HT1080 (cell line): ENCODE data around the gene TOX2. TPM values are rescaled to one million over a fixed set of nuclear protein-coding genes. Genes with fewer than 3 reads are reported as not detected.

Experiments
- DNase-seq: peaks from one replicate; pipeline ENCODE4 v3.0.0-alpha.2; 2015; ENCODE audit warnings: low read depth
- total RNA-seq: library from RNA; depleted of rRNA; stranded (reverse); fragments of >200 nt; shearing (Covaris generic); gene quantifications from 2 replicates; pipeline ENCODE4 v1.2.3, GENCODE V29; 2014

The TOX2 gene
- total RNA-seq, 1 experiment from 2014 or later = 8.3 TPM

- DNase-seq = no peak
Measured at GRCh38 chr20:44054849-44055248, 140.2 kb downstream of the TOX2 start.

GRCh38 chr20:44056010-44056698 is 141.5 kb downstream of the TOX2 start:
- DNase-seq = peak; percentile 36

DNA sequence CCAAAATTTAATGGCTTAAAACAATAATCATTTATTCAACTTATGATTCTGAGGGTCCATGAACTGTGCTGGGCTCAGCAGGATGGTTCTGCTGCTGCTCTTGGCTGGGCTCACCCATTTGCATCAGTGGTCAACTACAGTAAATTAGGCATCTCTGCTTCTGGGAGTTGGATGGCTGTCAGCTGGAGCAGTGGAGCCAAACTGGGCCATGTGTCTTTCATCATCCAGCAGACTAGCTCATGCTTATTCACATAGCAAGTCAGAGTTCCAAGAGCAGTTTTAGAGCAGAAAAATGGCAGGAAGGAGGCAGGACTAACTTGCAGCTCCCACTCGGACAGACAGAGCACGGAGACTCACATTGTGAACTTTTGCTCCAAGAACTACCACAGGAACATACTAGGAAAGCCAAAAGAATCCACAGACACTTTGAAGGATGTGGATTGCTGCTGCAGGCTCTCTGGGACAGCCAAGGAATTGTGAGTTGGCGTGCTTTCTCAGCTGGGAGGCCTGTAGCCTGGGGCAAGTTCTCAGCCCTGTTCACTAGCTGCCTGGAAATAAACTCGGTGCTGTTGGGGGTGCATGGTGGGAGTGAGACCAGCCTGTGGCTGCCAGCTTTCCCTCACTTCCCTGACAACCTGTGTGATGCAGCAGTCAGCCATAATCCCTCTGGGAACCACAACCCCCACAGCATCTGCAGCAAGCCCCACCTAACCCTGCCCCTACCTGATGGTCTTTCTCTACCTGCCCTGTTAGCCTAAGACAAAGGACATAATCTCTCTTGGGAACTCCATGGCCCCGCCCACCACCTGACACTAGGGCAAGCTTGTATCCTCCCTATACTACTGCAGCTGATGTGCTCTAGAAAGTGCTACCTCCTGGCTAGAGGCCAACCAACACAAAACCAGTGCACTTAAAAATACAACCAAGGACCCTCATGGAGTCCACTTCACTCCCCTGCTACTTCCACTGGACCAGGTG is 143.3 kb downstream of the TOX2 start:
- DNase-seq = no peak

GRCh38 chr20:44064501-44065400 is 150.1 kb downstream of the TOX2 start:
- DNase-seq = no peak

GRCh38 chr20:44065401-44066340 is 151.0 kb downstream of the TOX2 start:
- DNase-seq = no peak

DNA sequence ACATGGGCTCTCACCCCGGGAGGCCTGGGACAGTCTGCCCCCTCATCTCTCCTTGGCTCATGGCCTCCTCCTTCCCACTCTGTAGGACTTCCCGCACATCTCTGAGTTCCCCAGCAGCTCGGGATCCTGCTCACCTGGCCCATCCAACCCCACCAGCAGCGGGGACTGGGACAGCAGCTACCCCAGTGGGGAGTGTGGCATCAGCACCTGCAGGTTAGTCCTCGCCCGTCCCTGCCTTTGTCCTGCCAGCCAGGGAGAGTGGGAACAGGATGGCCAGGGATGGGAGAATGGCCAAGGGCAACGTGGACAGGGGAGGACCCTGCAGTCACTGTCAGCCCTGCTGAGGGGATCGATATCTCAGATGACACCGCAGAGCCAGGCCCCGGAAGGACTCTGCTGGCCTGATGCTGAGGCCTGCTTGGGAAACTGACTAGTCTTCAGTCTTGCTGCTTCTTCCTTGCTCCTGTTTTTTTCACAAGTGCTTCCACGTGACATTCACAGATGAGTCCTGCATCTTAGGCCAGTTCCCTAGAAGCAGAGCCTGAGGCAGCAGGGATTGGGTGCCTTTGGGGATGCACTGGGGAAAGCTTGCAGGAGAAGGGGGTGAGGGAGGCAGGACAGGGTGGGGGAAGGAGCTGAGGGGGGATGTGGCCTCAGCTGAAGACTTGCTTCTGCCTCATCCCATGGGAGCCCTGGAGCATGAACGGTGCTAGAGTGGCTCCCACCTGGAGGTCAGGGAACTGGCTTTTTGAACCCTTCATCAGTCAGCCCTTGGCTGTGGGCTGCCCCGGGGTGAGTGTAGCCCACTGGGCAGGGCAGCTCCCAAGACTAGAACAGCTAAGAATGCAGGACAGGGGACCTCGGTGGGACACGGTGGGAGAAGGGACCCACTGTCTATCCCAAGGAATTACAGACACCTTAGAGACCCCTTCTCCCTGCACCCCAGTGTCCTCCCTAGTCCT is 152.3 kb downstream of the TOX2 start:
- no peak for DNase-seq

DNA sequence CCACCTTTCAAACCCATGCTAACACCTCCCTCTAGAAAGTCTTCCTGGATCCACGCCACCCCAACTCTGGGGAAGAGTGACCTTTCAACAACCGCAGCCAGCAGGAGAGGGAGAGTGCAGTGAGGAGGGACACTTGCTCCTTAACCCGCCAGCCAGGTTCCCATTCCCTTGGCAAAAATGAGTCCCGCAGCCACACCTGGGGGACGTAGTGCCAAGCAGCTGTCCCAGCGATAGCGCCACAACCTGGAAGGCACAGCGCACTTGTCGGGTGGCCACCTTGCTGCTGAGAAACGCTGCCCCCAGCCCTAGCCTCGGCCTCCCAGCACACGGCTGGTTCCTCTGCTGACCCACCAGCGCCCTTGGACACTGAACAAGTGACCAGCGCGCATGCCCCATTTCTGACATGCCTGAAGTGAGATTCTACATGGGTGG is 153.0 kb downstream of the TOX2 start:
- no peak for DNase-seq

DNA sequence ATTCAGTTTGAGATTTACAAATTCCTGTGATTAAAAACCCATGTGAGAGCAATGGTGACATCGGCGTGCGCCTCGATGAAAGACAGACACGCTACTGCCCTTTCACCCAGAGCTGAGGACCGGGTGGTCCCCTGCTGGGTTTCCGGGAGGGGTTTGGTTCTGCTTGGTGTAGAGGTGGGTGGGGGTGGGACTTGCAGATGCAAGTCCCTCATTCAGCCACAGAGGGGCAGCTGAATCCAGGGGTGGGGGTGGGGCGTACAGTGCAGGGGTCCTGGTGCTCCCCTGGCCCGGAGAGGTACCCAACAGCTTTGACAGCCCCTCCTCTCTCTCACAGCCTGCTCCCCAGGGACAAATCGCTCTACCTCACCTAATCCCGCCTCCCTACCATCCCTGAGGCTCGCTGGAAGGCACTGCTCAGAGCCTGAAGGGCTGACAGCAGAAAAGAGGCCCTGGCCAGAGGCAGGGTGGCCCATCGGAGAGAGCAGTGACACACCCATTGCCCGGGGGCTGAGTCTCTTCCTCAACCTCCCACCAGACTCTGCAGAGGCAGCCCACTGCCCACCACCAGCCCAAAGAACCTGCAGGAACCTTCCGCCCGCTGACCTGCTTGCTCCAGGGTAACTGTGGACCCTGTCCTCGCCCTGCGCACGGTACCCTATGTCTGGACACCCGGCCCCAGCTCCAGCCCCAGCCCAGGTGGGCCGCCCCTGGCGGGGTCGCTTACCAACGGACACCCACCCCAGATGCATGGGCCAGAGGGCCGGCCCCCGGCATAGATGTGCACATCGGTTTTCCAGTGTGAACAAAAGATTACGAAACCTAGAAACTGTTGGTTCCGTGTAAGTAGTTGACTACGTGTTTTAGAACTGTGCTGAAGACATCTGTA is 153.9 kb downstream of the TOX2 start:
- DNase-seq = no peak

- DNase-seq = no peak
Measured at GRCh38 chr20:44069203-44070011, 154.8 kb downstream of the TOX2 start.

DNA sequence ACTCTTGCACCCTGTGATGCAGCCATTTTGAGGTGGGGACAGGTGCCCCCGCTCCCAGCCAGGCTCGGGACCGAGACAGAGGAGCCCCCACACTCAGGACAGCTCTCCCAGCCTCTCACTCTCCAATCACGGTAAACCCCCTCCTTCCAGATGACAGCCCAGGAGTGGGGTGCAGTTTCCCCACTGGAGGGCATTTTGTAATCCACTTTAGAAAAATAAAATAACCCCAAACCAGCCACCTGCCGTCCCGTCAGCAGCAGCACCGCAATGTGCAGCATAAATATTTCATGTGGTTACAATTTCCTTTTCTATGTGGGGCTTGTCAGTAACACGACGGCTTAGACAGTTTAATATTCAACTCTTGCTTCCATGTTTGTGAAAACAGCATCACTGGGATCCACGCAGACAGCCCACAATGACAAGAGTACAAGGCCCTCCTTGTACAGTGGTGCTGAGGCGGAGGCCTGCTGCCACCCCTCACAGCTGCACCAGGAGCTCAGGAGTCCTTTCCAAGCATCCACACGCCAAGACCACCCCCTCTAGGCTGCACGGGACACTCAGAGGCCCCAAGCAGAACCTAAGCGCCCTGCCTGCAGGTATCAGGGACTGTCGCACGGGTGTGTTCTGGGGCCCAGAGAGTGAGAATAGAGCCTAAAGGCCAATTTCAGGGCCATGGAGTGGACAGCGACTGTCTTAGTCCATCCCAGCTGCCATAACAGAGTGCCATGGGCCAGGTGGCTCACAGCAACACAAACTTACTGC is 155.7 kb downstream of the TOX2 start:
- no peak for DNase-seq

- no peak for DNase-seq
Measured at GRCh38 chr20:44071057-44071456, 156.4 kb downstream of the TOX2 start.

DNA sequence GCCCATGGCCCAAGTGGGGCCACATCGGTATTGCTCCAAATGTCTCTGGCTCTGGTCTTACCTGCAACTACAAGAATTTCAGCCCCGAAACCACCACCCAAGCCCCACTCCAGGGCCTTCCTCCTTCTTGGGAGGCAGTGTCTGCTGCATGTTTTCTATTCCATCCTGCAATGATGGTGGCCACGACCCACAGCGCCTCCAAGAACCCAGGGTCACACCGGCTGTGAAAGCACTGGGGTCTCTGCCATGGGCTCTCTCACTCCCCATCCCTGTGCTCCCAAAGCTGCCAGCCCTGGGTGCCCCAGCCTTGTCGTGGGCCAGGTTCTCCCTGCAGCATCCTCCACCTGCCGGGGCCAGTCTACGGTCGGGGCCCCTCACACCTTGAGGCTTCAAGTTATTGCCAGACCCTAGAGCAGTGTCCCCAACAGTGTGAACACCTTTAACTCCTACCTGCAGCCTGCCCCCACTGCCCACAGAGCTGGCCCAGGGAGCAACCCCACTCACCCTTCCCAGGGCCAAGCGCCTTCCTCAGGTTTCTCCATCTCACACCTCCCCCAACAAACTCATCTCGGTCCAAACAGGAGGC is 157.0 kb downstream of the TOX2 start:
- no peak for DNase-seq

GRCh38 chr20:44072384-44072783 is 157.7 kb downstream of the TOX2 start:
- no peak for DNase-seq

DNA sequence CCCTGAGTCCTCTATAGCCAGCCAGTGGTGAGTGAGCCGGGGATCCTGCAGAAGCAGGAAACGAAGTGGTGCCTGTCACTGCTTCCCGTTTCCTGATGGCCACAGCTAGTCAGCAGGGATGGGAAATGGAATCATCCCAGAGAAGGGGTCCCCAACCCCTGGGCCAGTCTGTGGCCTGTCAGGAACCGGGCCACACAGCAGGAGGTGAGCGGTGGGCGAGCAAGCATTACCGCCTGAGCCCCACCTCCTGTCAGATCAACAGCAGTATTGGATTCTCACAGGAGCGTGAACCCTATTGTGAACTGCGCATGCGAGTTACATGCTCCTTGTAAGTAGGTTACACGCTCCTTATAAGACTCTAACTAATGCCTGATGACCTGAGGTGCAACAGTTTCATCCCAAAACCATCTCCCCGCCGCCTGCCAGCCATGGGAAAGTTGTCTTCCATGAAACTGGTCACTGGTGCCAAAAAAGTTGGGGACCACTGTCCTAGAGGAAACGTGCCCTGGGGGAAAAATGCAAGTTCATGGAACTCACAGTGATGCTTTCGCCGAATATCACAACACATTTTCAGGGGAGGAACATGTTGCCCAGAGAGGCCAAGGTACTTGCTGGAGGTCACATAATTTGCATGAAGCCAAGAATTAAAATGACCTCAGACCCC is 158.5 kb downstream of the TOX2 start:
- no peak for DNase-seq

GRCh38 chr20:44073675-44074071 is 159.0 kb downstream of the TOX2 start:
- no peak for DNase-seq
